ENCODE measurements around the gene CPAMD8. TPM values are rescaled to one million over a fixed set of nuclear protein-coding genes. Genes with fewer than 3 reads are reported as not detected.

Gene CPAMD8
- total and polyA plus RNA-seq, 9 of the 15 experiments (the other 6 are each of a cell fraction or from before 2014, with no cell fraction given): 0.20 to 2.1 (median 1.3) TPM

DNA sequence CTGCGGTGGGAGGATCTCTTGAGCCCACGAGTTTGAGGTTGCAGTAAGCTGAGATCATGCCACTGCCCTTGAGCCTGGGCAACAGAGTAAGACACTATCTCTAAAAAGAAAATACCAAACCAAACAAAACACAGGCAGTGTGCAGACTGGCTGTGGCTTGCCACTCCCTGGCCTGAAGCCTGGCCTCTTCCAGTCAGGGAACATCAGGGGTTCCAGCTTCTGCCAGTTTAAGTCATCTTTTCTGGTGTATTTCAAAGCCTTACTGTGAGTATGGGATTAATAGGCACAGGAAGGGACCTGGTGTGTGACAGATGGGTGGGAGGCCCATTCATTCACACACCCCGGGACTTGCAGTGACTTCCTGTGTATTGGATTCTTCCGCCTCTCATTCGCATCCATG is 164.8 kb downstream of the CPAMD8 start:
- Histone ChIP-seq H3K9ac (ENCODE audit: insufficient read depth in 1 of 2, low read depth in 2 of 2, low read length in 2 of 2) (no peak overlapping the region), H3K79me2 (ENCODE audit: control insufficient read depth, insufficient read depth, low read length) (no peaks in the 10 kb centered on the region), H3K4me3 (no peak overlapping the region), H3K9me3 (replicated peaks; ENCODE audit: control insufficient read depth, insufficient read depth, low read depth, low read length) (no peaks in the 10 kb centered on the region), H3K4me1 (replicated peaks in 1 of 2; ENCODE audit: control insufficient read depth in 2 of 2, insufficient read depth in 2 of 2, low read length in 2 of 2) (peaks cover 0 to 7% of the 10 kb centered on the region in 2 experiments; a peak in 1 of 5 replicates), H2AFZ (ENCODE audit: low read depth, low read length) (no peak overlapping the region), H3K36me3 (ENCODE audit: control insufficient read depth, insufficient read depth, low read length) (peaks cover 42% of the 10 kb centered on the region), H4K20me1 (replicated peaks; ENCODE audit: control insufficient read depth, insufficient read depth, low read length) (no peaks in the 10 kb centered on the region), H3K27me3 (ENCODE audit: control insufficient read depth in 2 of 2, insufficient read depth in 2 of 2, low read length in 2 of 2) (no peaks in the 10 kb centered on the region), H3K27ac (ENCODE audit: extremely low read depth, low read depth, low read length) (no peak overlapping the region), H3K9me1 (ENCODE audit: control insufficient read depth, insufficient read depth, low read length) (peaks cover 2% of the 10 kb centered on the region), H3K4me2 (ENCODE audit: insufficient read depth, low read length) (no peak overlapping the region)
- TF ChIP-seq ZNF668 (CRISPR knock-in tag; IDR thresholded peaks at IDR 0.05) (no peak), RUNX1 (IDR thresholded peaks at IDR 0.05; ENCODE audit: low read depth) (no peak), EHMT2 (IDR thresholded peaks at IDR 0.05) (no peak), XRCC4 (IDR thresholded peaks at IDR 0.05; ENCODE audit: extremely low read depth, insufficient read depth, insufficient read length) (no peak), MEF2D (tag; conservative IDR thresholded peaks at IDR 0.05; ENCODE audit: low read depth) (no peak), NR2C2 (CRISPR knock-in tag; IDR thresholded peaks at IDR 0.05) (no peak), NR2C2 (tag; IDR thresholded peaks at IDR 0.05) (no peak), KHSRP (IDR thresholded peaks at IDR 0.05) (no peak), ZNF699 (CRISPR knock-in tag; IDR thresholded peaks at IDR 0.05; ENCODE audit: insufficient replicate concordance) (no peak), KAT7 (CRISPR knock-in tag; IDR thresholded peaks at IDR 0.05; ENCODE audit: borderline replicate concordance) (no peak), FOSL1 (tag; conservative IDR thresholded peaks at IDR 0.05) (no peak), GTF2F1 (IDR thresholded peaks at IDR 0.05; ENCODE audit: low read depth, low read length) (no peak)
- no TSS peak for BruUV-seq (replicated peaks)
- WGBS (ENCODE audit: insufficient coverage, low coverage, missing lambda C conversion rate): 93% methylated on average over 3 of the region's 5 CpGs
- ATAC-seq: no peak
- no peak for DNase-seq (ENCODE audit: extremely low read depth in 1 of 4, low spot score in 3 of 4)
- POLR2A ChIA-PET: interaction anchor here (0.8 kb wide), 1 partner anchor 12 kb away, joined by 4 read pairs; no protein-coding TSS in a partner anchor
- intact Hi-C loops (cut with micrococcal nuclease): no loop called here
- CTCF ChIA-PET (ENCODE audit: low intra/inter-chr PET ratio): no interaction called here
- FAIRE-seq: no peak
- in situ Hi-C loops (cut with MboI): no loop called here
